ENCODE data around the gene RSAD2.

RSAD2 gene

GRCh38 chr2:6942848-6943247, 65.3 kb downstream of the RSAD2 start:
- no peaks in the 10 kb centered on the region for H3K4me1 ChIP-seq (ENCODE audit: control insufficient read depth, insufficient read depth, low read length)
- H3K4me3 ChIP-seq (ENCODE audit: low read depth, low read length) = no peak overlapping the region
- no peak overlapping the region for H3K27ac ChIP-seq (ENCODE audit: extremely low read depth, low read depth, low read length)
- ChIA-PET CTCF (no interaction called here), POLR2A (no interaction called here)
- TF ChIP-seq ZNF639 (tag by site-specific recombination; IDR thresholded peaks at IDR 0.05) (no peak), BCL11B (tag by site-specific recombination; IDR thresholded peaks at IDR 0.05; ENCODE audit: low read depth) (no peak), ZNF174 (tag by site-specific recombination; IDR thresholded peaks at IDR 0.05) (no peak)
- H3K36me3 ChIP-seq (ENCODE audit: control insufficient read depth in 2 of 2, insufficient read depth in 1 of 2, low read length in 2 of 2) = peaks cover 0 to 18% of the 10 kb centered on the region in 2 experiments; a peak in 1 of 3 replicates
- no peaks in the 10 kb centered on the region for H3K9me3 ChIP-seq (ENCODE audit: control insufficient read depth, insufficient read depth, low read depth, low read length)

- no peak overlapping the region for H3K27ac ChIP-seq (ENCODE audit: extremely low read depth, low read depth, low read length)
- no peaks in the 10 kb centered on the region for H3K9me3 ChIP-seq (ENCODE audit: control insufficient read depth, insufficient read depth, low read depth, low read length)
- ChIA-PET CTCF (no interaction called here), POLR2A (no interaction called here)
- no peaks in the 10 kb centered on the region for H3K4me1 ChIP-seq (ENCODE audit: control insufficient read depth, insufficient read depth, low read length)
- peaks cover 0 to 18% of the 10 kb centered on the region in 2 experiments; a peak in 1 of 3 replicates for H3K36me3 ChIP-seq (ENCODE audit: control insufficient read depth in 2 of 2, insufficient read depth in 1 of 2, low read length in 2 of 2)
- TF ChIP-seq ZNF529 (tag by site-specific recombination; IDR thresholded peaks at IDR 0.05; ENCODE audit: insufficient replicate concordance) (no peak), SCRT2 (tag by site-specific recombination; IDR thresholded peaks at IDR 0.05) (no peak), ZNF747 (tag by site-specific recombination; IDR thresholded peaks at IDR 0.05) (no peak), KLF17 (tag by site-specific recombination; IDR thresholded peaks at IDR 0.05) (no peak), ZNF138 (tag by site-specific recombination; IDR thresholded peaks at IDR 0.05; ENCODE audit: borderline replicate concordance) (no peak), ZNF530 (tag by site-specific recombination; IDR thresholded peaks at IDR 0.05; ENCODE audit: low read depth) (no peak), TRIM28 (IDR thresholded peaks at IDR 0.05; ENCODE audit: borderline replicate concordance, low read length) (no peak), ZBTB7A (tag by site-specific recombination; IDR thresholded peaks at IDR 0.05; ENCODE audit: low read depth) (no peak), ZFHX2 (tag by site-specific recombination; conservative IDR thresholded peaks at IDR 0.05) (no peak), ZNF549 (tag by site-specific recombination; IDR thresholded peaks at IDR 0.05) (no peak), ZSCAN23 (tag by site-specific recombination; IDR thresholded peaks at IDR 0.05) (no peak), ZNF791 (tag by site-specific recombination; IDR thresholded peaks at IDR 0.05) (no peak), ZNF121 (tag by site-specific recombination; IDR thresholded peaks at IDR 0.05) (no peak), RBAK (tag by site-specific recombination; IDR thresholded peaks at IDR 0.05) (no peak), ZNF157 (tag by site-specific recombination; IDR thresholded peaks at IDR 0.05) (no peak), ZNF23 (tag by site-specific recombination; IDR thresholded peaks at IDR 0.05; ENCODE audit: borderline replicate concordance) (no peak)
- no peak overlapping the region for H3K4me3 ChIP-seq (ENCODE audit: low read depth, low read length)
Observed at GRCh38 chr2:6943523-6943922, 65.9 kb downstream of the RSAD2 start.

GRCh38 chr2:6943971-6944370, 66.4 kb downstream of the RSAD2 start:
- Histone ChIP-seq H3K9me3 (ENCODE audit: control insufficient read depth, insufficient read depth, low read depth, low read length) (no peaks in the 10 kb centered on the region), H3K4me1 (ENCODE audit: control insufficient read depth, insufficient read depth, low read length) (no peaks in the 10 kb centered on the region), H3K36me3 (ENCODE audit: control insufficient read depth in 2 of 2, insufficient read depth in 1 of 2, low read length in 2 of 2) (peaks cover 0 to 18% of the 10 kb centered on the region in 2 experiments; a peak in 1 of 3 replicates), H3K4me3 (ENCODE audit: low read depth, low read length) (no peak overlapping the region), H3K27ac (ENCODE audit: extremely low read depth, low read depth, low read length) (no peak overlapping the region)
- ChIA-PET CTCF (no interaction called here), POLR2A (no interaction called here)
- no peak for TF ChIP-seq KLF1 (tag by site-specific recombination; IDR thresholded peaks at IDR 0.05)
- no peak for TF ChIP-seq ZSCAN16 (tag by site-specific recombination; IDR thresholded peaks at IDR 0.05)
- TF ChIP-seq ZSCAN23 (tag by site-specific recombination; IDR thresholded peaks at IDR 0.05) = no peak
- TF ChIP-seq ZNF202 (tag by site-specific recombination; IDR thresholded peaks at IDR 0.05; ENCODE audit: borderline replicate concordance) = no peak
- no peak for TF ChIP-seq ZNF239 (tag by site-specific recombination; IDR thresholded peaks at IDR 0.05)
- no peak for TF ChIP-seq ATF2 (tag by site-specific recombination; IDR thresholded peaks at IDR 0.05; ENCODE audit: low read depth)
- TF ChIP-seq ZBTB7A (tag by site-specific recombination; IDR thresholded peaks at IDR 0.05; ENCODE audit: low read depth) = no peak
- no peak for TF ChIP-seq ZNF214 (tag by site-specific recombination; IDR thresholded peaks at IDR 0.05; ENCODE audit: borderline replicate concordance)
- no peak for TF ChIP-seq ZNF335 (tag by site-specific recombination; conservative IDR thresholded peaks at IDR 0.05)
- no peak for TF ChIP-seq HOXD13 (CRISPR knock-in tag; IDR thresholded peaks at IDR 0.05; ENCODE audit: borderline replicate concordance)
- TF ChIP-seq ZNF558 (tag by site-specific recombination; IDR thresholded peaks at IDR 0.05) = no peak
